Measurements from ENCODE around the gene COL15A1.

GRCh38 chr9:99101271-99101670, 157.6 kb downstream of the COL15A1 start:
- no peak for TF ChIP-seq CTCF (IDR thresholded peaks at IDR 0.05)
- no peak for TF ChIP-seq POLR2A (IDR thresholded peaks at IDR 0.05)
- no peak for TF ChIP-seq POLR2AphosphoS5 (IDR thresholded peaks at IDR 0.05; ENCODE audit: insufficient read depth in 1 of 2, low read depth in 1 of 2)
